GM21786 (cell line): ENCODE measurements around the gene LMOD3.

Source experiments
- ATAC-seq: cut with Tn5 transposase; IDR thresholded peaks from one replicate; pipeline ENCODE4 v1.9.1; 2021; ENCODE audit not compliant: unreplicated experiment

Gene LMOD3

GRCh38 chr3:69094467-69095205 lies 27.8 kb downstream of the LMOD3 start:
- ATAC-seq: peak; percentile 9

- peak; percentile 70 for ATAC-seq
These were observed 30.3 kb downstream of the LMOD3 start for GRCh38 chr3:69092030-69092516.

- peak; percentile 0 for ATAC-seq
These were observed 30.9 kb downstream of the LMOD3 start for GRCh38 chr3:69091389-69092029.

GRCh38 chr3:69090021-69090420 lies 32.4 kb downstream of the LMOD3 start:
- no peak for ATAC-seq

GRCh38 chr3:69088063-69088462 lies 34.3 kb downstream of the LMOD3 start:
- ATAC-seq: peak; percentile 25

GRCh38 chr3:69087030-69087791 lies 35.2 kb downstream of the LMOD3 start:
- no peak for ATAC-seq

GRCh38 chr3:69085833-69086722 lies 36.3 kb downstream of the LMOD3 start:
- no peak for ATAC-seq

- no peak for ATAC-seq
These were observed 37.1 kb downstream of the LMOD3 start for GRCh38 chr3:69085168-69085832.

- peak; percentile 44 for ATAC-seq
These were observed 37.8 kb downstream of the LMOD3 start, which contains the start of gene ARL6IP5 for GRCh38 chr3:69084326-69085167. TSS of gene ARL6IP5 (plus strand) at chr3:69084937. CDS start at chr3:69085048, 111 bp downstream.

- peak; percentile 56 for ATAC-seq
These were observed 39.6 kb downstream of the LMOD3 start for GRCh38 chr3:69082805-69083204.

GRCh38 chr3:69082361-69082760 lies 40.0 kb downstream of the LMOD3 start:
- ATAC-seq: no peak

GRCh38 chr3:69081583-69082262 lies 40.7 kb downstream of the LMOD3 start:
- no peak for ATAC-seq

- ATAC-seq: peak; percentile 36
These were observed 42.0 kb downstream of the LMOD3 start, which contains the start of gene UBA3 for GRCh38 chr3:69080233-69080920. TSS of gene UBA3 (minus strand) at chr3:69080365. CDS start at chr3:69080353, 12 bp downstream.

GRCh38 chr3:69079269-69080159 lies 42.9 kb downstream of the LMOD3 start:
- no peak for ATAC-seq

- ATAC-seq: no peak
These were observed 49.5 kb downstream of the LMOD3 start for GRCh38 chr3:69072928-69073327.

- no peak for ATAC-seq
These were observed 56.3 kb downstream of the LMOD3 start for GRCh38 chr3:69066121-69066520.
